Measurements from ENCODE around the gene TCTN1. TPM values are rescaled to one million over a fixed set of nuclear protein-coding genes. Genes with fewer than 3 reads are reported as not detected.
"Not testable (repeated sequence)": the region's sequence is repeated elsewhere in the genome, so short reads cannot be mapped to it uniquely, and the experiment has no call there.

TCTN1 gene
- total RNA-seq, result 24.9 TPM
- 10 to 100 TPM; 19.0 to 24.4 (median 20.3) TPM for polyA plus RNA-seq (ENCODE audit: insufficient read depth in 1 of 8, insufficient read length in 8 of 8, low replicate concordance in 1 of 8)
- long read RNA-seq, donor 1, partial matches to known transcripts, result 0 of 1 reads
- long read RNA-seq, donor 1, other reads (novel, unspliced or antisense), result 0 of 1 reads
- long read RNA-seq, donor 2, partial matches to known transcripts, result 0 of 2 reads
- long read RNA-seq, donor 2, other reads (novel, unspliced or antisense), result 0 of 2 reads
- long read RNA-seq, donor 3, partial matches to known transcripts, result 0 of 2 reads
- long read RNA-seq, donor 3, other reads (novel, unspliced or antisense), result 0 of 2 reads
- long read RNA-seq, donor 4, partial matches to known transcripts, result 0 of 4 reads
- long read RNA-seq, donor 4, other reads (novel, unspliced or antisense), result 0 of 4 reads
- long read RNA-seq, donor 5, full-length matches to known transcripts, result 8 of 8 reads
- long read RNA-seq, donor 5, partial matches to known transcripts, result 0 of 8 reads
- long read RNA-seq, donor 5, other reads (novel, unspliced or antisense), result 0 of 8 reads
- long read RNA-seq, donor 6, partial matches to known transcripts, result 0 of 4 reads
- long read RNA-seq, donor 6, other reads (novel, unspliced or antisense), result 0 of 4 reads
- long read RNA-seq, donor 7, partial matches to known transcripts, result 0 of 4 reads
- long read RNA-seq, donor 7, other reads (novel, unspliced or antisense), result 0 of 4 reads
- long read RNA-seq, donor 8, result 0 reads
- long read RNA-seq, donor 9, full-length matches to known transcripts, result 1 of 1 reads
- long read RNA-seq, donor 9, partial matches to known transcripts, result 0 of 1 reads
- long read RNA-seq, donor 9, other reads (novel, unspliced or antisense), result 0 of 1 reads
- long read RNA-seq, donor 10, full-length matches to known transcripts, result 11 of 11 reads
- long read RNA-seq, donor 10, partial matches to known transcripts, result 0 of 11 reads
- long read RNA-seq, donor 10, other reads (novel, unspliced or antisense), result 0 of 11 reads
- long read RNA-seq, donor 11, full-length matches to known transcripts, result 2 of 2 reads
- long read RNA-seq, donor 11, partial matches to known transcripts, result 0 of 2 reads
- long read RNA-seq, donor 11, other reads (novel, unspliced or antisense), result 0 of 2 reads

GRCh38 chr12:110613771-110614684, at the start of gene TCTN1:
Gene TCTN1, plus strand, starts transcription at chr12:110614129. Its CDS starts 54 bp downstream, at chr12:110614183.
- WGBS (ENCODE audit: insufficient coverage), result 1% methylated on average over 49 of the region's 60 CpGs
- Histone ChIP-seq H3K27me3 (ENCODE audit: control insufficient read depth, insufficient read depth, low read length) (no peaks in the 10 kb centered on the region), H3K27ac (ENCODE audit: low read length) (peak within 1 kb of the TSS; percentile 67), H3K4me1 (ENCODE audit: control insufficient read depth, insufficient read depth, low read length) (peaks cover 2% of the 10 kb centered on the region), H3K4me3 (ENCODE audit: low read length) (peak within 1 kb of the TSS; percentile 78), H3K36me3 (ENCODE audit: control insufficient read depth, insufficient read depth, low read length) (no peaks in the 10 kb centered on the region), H3K9me3 (replicated peaks; ENCODE audit: control insufficient read depth, low read depth, low read length) (no peaks in the 10 kb centered on the region)
- DNase-seq, result peak; percentile 98

- Histone ChIP-seq H3K4me1 (ENCODE audit: control insufficient read depth, insufficient read depth, low read length) (no peaks in the 10 kb centered on the region), H3K36me3 (ENCODE audit: control insufficient read depth, insufficient read depth, low read length) (no peaks in the 10 kb centered on the region), H3K9me3 (replicated peaks; ENCODE audit: control insufficient read depth, low read depth, low read length) (peaks cover under 1% of the 10 kb centered on the region), H3K27ac (ENCODE audit: low read length) (no peak overlapping the region), H3K4me3 (ENCODE audit: low read length) (no peak overlapping the region), H3K27me3 (ENCODE audit: control insufficient read depth, insufficient read depth, low read length) (no peaks in the 10 kb centered on the region)
- no CpG with 5 or more reads among the region's 8 CpGs for WGBS (ENCODE audit: insufficient coverage)
- no peak for DNase-seq
Observed at GRCh38 chr12:110564471-110564991, 49.4 kb upstream of the TCTN1 start.

GRCh38 chr12:110565894-110566871, 47.7 kb upstream of the TCTN1 start:
- no peaks in the 10 kb centered on the region for H3K27me3 ChIP-seq (ENCODE audit: control insufficient read depth, insufficient read depth, low read length)
- peaks cover 4% of the 10 kb centered on the region for H3K9me3 ChIP-seq (replicated peaks; ENCODE audit: control insufficient read depth, low read depth, low read length)
- H3K4me3 ChIP-seq (ENCODE audit: low read length), result no peak overlapping the region
- WGBS (ENCODE audit: insufficient coverage), result 100% methylated on average over 1 of the region's 8 CpGs
- H3K27ac ChIP-seq (ENCODE audit: low read length), result no peak overlapping the region
- H3K36me3 ChIP-seq (ENCODE audit: control insufficient read depth, insufficient read depth, low read length), result no peaks in the 10 kb centered on the region
- no peaks in the 10 kb centered on the region for H3K4me1 ChIP-seq (ENCODE audit: control insufficient read depth, insufficient read depth, low read length)
- DNase-seq, result no peak

- no peak overlapping the region for H3K27ac ChIP-seq (ENCODE audit: low read length)
- no peak for DNase-seq
- H3K4me1 ChIP-seq (ENCODE audit: control insufficient read depth, insufficient read depth, low read length), result no peaks in the 10 kb centered on the region
- H3K36me3 ChIP-seq (ENCODE audit: control insufficient read depth, insufficient read depth, low read length), result no peaks in the 10 kb centered on the region
- no peak overlapping the region for H3K4me3 ChIP-seq (ENCODE audit: low read length)
- 92% methylated on average over 5 of the region's 5 CpGs for WGBS (ENCODE audit: insufficient coverage)
- no peaks in the 10 kb centered on the region for H3K27me3 ChIP-seq (ENCODE audit: control insufficient read depth, insufficient read depth, low read length)
- H3K9me3 ChIP-seq (replicated peaks; ENCODE audit: control insufficient read depth, low read depth, low read length), result peaks cover 8% of the 10 kb centered on the region
Observed at GRCh38 chr12:110566993-110567392, 46.9 kb upstream of the TCTN1 start.

- Histone ChIP-seq H3K27me3 (ENCODE audit: control insufficient read depth, insufficient read depth, low read length) (no peaks in the 10 kb centered on the region), H3K9me3 (replicated peaks; ENCODE audit: control insufficient read depth, low read depth, low read length) (peaks cover 11% of the 10 kb centered on the region), H3K4me3 (ENCODE audit: low read length) (no peak overlapping the region), H3K4me1 (ENCODE audit: control insufficient read depth, insufficient read depth, low read length) (no peaks in the 10 kb centered on the region), H3K36me3 (ENCODE audit: control insufficient read depth, insufficient read depth, low read length) (no peaks in the 10 kb centered on the region), H3K27ac (ENCODE audit: low read length) (no peak overlapping the region)
- DNase-seq, result no peak
- whole genome bisulfite sequencing (ENCODE audit: insufficient coverage), result 100% methylated on average over 4 of the region's 6 CpGs
Observed at GRCh38 chr12:110568752-110569151, 45.2 kb upstream of the TCTN1 start.

- not testable (repeated sequence) for H3K4me3 ChIP-seq (ENCODE audit: low read length); H3K4me1 ChIP-seq (ENCODE audit: control insufficient read depth, insufficient read depth, low read length)
Observed at GRCh38 chr12:110569838-110570237, 44.1 kb upstream of the TCTN1 start.

GRCh38 chr12:110570798-110571197, 43.1 kb upstream of the TCTN1 start:
- H3K9me3 ChIP-seq (replicated peaks; ENCODE audit: control insufficient read depth, low read depth, low read length), result peaks cover 11% of the 10 kb centered on the region
- not testable (repeated sequence) for H3K4me1 ChIP-seq (ENCODE audit: control insufficient read depth, insufficient read depth, low read length); H3K36me3 ChIP-seq (ENCODE audit: control insufficient read depth, insufficient read depth, low read length); H3K27me3 ChIP-seq (ENCODE audit: control insufficient read depth, insufficient read depth, low read length); DNase-seq; H3K4me3 ChIP-seq (ENCODE audit: low read length); H3K27ac ChIP-seq (ENCODE audit: low read length)
- WGBS (ENCODE audit: insufficient coverage), result no CpG with 5 or more reads among the region's 16 CpGs

More at GRCh38 chr12:110569838-110570237, 44.1 kb upstream of the TCTN1 start:
- H3K36me3 ChIP-seq (ENCODE audit: control insufficient read depth, insufficient read depth, low read length); DNase-seq; H3K27ac ChIP-seq (ENCODE audit: low read length); H3K27me3 ChIP-seq (ENCODE audit: control insufficient read depth, insufficient read depth, low read length): not testable (repeated sequence)
- H3K9me3 ChIP-seq (replicated peaks; ENCODE audit: control insufficient read depth, low read depth, low read length), result peaks cover 11% of the 10 kb centered on the region
- WGBS (ENCODE audit: insufficient coverage), result no CpG with 5 or more reads among the region's 2 CpGs

- Histone ChIP-seq H3K9me3 (replicated peaks; ENCODE audit: control insufficient read depth, low read depth, low read length) (peaks cover 11% of the 10 kb centered on the region), H3K27me3 (ENCODE audit: control insufficient read depth, insufficient read depth, low read length) (no peaks in the 10 kb centered on the region), H3K36me3 (ENCODE audit: control insufficient read depth, insufficient read depth, low read length) (no peaks in the 10 kb centered on the region), H3K27ac (ENCODE audit: low read length) (no peak overlapping the region), H3K4me3 (ENCODE audit: low read length) (no peak overlapping the region), H3K4me1 (ENCODE audit: control insufficient read depth, insufficient read depth, low read length) (no peaks in the 10 kb centered on the region)
- no peak for DNase-seq
- WGBS (ENCODE audit: insufficient coverage), result no CpG with 5 or more reads among the region's 1 CpG
Observed at GRCh38 chr12:110574044-110574443, 39.9 kb upstream of the TCTN1 start.
